GM19240 (cell line): ENCODE results near the gene PEPD.

Source experiments
- DNase-seq: peaks from one replicate; pipeline ENCODE4 v3.0.0; 2011; ENCODE audit warnings: low spot score; ENCODE audit not compliant: insufficient read length

Gene PEPD

GRCh38 chr19:33386361-33386858 lies 135.2 kb downstream of the PEPD start:
- DNase-seq: no peak

GRCh38 chr19:33385956-33386355 lies 135.6 kb downstream of the PEPD start:
- no peak for DNase-seq

- DNase-seq: no peak
Observed at GRCh38 chr19:33384983-33385382, 136.6 kb downstream of the PEPD start.

GRCh38 chr19:33383720-33384292 lies 137.8 kb downstream of the PEPD start:
- no peak for DNase-seq

GRCh38 chr19:33382982-33383381 lies 138.6 kb downstream of the PEPD start:
- DNase-seq: no peak

GRCh38 chr19:33382006-33382405 lies 139.6 kb downstream of the PEPD start:
- DNase-seq: no peak

GRCh38 chr19:33381101-33381500 lies 140.5 kb downstream of the PEPD start:
- DNase-seq: no peak

GRCh38 chr19:33379151-33379829 lies 142.3 kb downstream of the PEPD start:
- DNase-seq: no peak

GRCh38 chr19:33377586-33378475 lies 143.8 kb downstream of the PEPD start:
- DNase-seq: no peak

GRCh38 chr19:33376941-33377557 lies 144.5 kb downstream of the PEPD start:
- no peak for DNase-seq

- no peak for DNase-seq
Observed at GRCh38 chr19:33376423-33376822, 145.2 kb downstream of the PEPD start.

- DNase-seq: no peak
Observed at GRCh38 chr19:33375837-33376159, 145.8 kb downstream of the PEPD start.

- DNase-seq: no peak
Observed at GRCh38 chr19:33375156-33375836, 146.3 kb downstream of the PEPD start.

GRCh38 chr19:33374236-33374714 lies 147.3 kb downstream of the PEPD start:
- DNase-seq: no peak

GRCh38 chr19:33373453-33374235 lies 147.9 kb downstream of the PEPD start, which contains the start of gene CEBPG:
Gene CEBPG, plus strand, starts transcription at chr19:33373709. Its CDS starts 5,531 bp downstream, at chr19:33379240.
- DNase-seq: peak; percentile 89

- no peak for DNase-seq
Observed at GRCh38 chr19:33370783-33371182, 150.8 kb downstream of the PEPD start.

- no peak for DNase-seq
Observed at GRCh38 chr19:33368074-33368864, 153.3 kb downstream of the PEPD start.

GRCh38 chr19:33366897-33367296 lies 154.7 kb downstream of the PEPD start:
- DNase-seq: no peak

- no peak for DNase-seq
Observed at GRCh38 chr19:33366127-33366526, 155.5 kb downstream of the PEPD start.
